Breast epithelium (tissue), 4 donors: ENCODE data around the gene CD99L2. TPM values are rescaled to one million over a fixed set of nuclear protein-coding genes. Genes with fewer than 3 reads are reported as not detected.
A peak's percentile ranks its signal among the peaks of the same experiment; 100 is the strongest.

Source experiments
- DNase-seq, 2 donors: peaks; one replicate each; pipeline ENCODE4 v3.0.0-alpha.2; 2019; ENCODE audit warnings: low spot score in 2 of 2
- H3K27ac ChIP-seq, 2 donors: fragments of 200-600 bp; sonication (generic) in 1 of 2; one replicate each; pipeline ENCODE4 v1.5.1; 2016 to 2019; ENCODE audit warnings: mild to moderate bottlenecking in 1 of 2
- H3K27me3 ChIP-seq, 2 donors: fragments of 200-600 bp; sonication (generic) in 1 of 2; one replicate each; pipeline versions ENCODE4 v1.5.1 to v1.6.0; 2017 to 2019; ENCODE audit warnings: control low read depth in 1 of 2, mild to moderate bottlenecking in 1 of 2
- H3K36me3 ChIP-seq: fragments of 200-600 bp; one replicate; pipeline ENCODE4 v1.5.1; 2019
- H3K4me1 ChIP-seq, 2 donors: fragments of 200-600 bp; sonication (generic); one replicate each; pipeline ENCODE4 v1.5.1; 2016 to 2019; ENCODE audit warnings: control low read depth in 1 of 2
- H3K4me3 ChIP-seq, 3 donors: fragments of 200-600 bp; sonication (generic); 1 replicate in 2 of 3; 2 replicates in 1 of 3; pipeline ENCODE4 v1.5.1; 2016 to 2019; ENCODE audit warnings: mild to moderate bottlenecking in 3 of 3, moderate library complexity in 2 of 3
- H3K9me3 ChIP-seq, 2 donors: fragments of 200-600 bp; sonication (generic) in 1 of 2; one replicate each; pipeline ENCODE4 v1.5.1; 2016 to 2019; ENCODE audit warnings: control low read depth in 1 of 2
- CTCF ChIP-seq, 3 donors: fragments of 450-650 bp; IDR thresholded peaks; one replicate each; pipeline ENCODE4 v1.5.1; 2016 to 2017; ENCODE audit warnings: antibody characterized with exemption in 3 of 3, mild to moderate bottlenecking in 3 of 3, moderate library complexity in 3 of 3
- POLR2A ChIP-seq: fragments of 450-650 bp; IDR thresholded peaks from one replicate; pipeline ENCODE4 v1.6.1; 2016; ENCODE audit warnings: antibody characterized with exemption, mild to moderate bottlenecking, moderate library complexity
- POLR2AphosphoS5 ChIP-seq, 3 donors: sonication (generic); formaldehyde crosslinking; IDR thresholded peaks; one replicate each; pipeline ENCODE4 v1.6.1; 2017; ENCODE audit warnings: antibody characterized with exemption in 3 of 3
- intact Hi-C: fragments of 100-400 bp; cut with DNase I; formaldehyde crosslinking; loops from one replicate; pipeline ENCODE4 v1.15.1; 2023; ENCODE audit warnings: low total_unique reads
- total RNA-seq, 3 donors: library from RNA; depleted of rRNA; stranded (reverse); fragments of >200 nt; gene quantifications; one replicate each; pipeline ENCODE4 v1.1.0, GENCODE V29; 2016

CD99L2 gene
- total RNA-seq, result 10 to 100 TPM; 28.1 to 81.4 (median 32.1) TPM

GRCh38 chrX:150898343-150899190, at the start of gene CD99L2:
CD99L2 (minus strand) TSS chrX:150898668; CDS start chrX:150898588, 80 bp downstream.
- Histone ChIP-seq H3K9me3 (no peaks in the 10 kb centered on the region), H3K27ac (peak within 1 kb of the TSS; percentile 49 to 85), H3K4me1 (no peaks in the 10 kb centered on the region), H3K4me3 (peak within 1 kb of the TSS; percentile 55 to 80 (median 58)), H3K27me3 (peaks cover 0 to 21% of the 10 kb centered on the region in 2 donors), H3K36me3 (no peaks in the 10 kb centered on the region)
- TF ChIP-seq POLR2AphosphoS5 (IDR thresholded peaks at IDR 0.05) (no peak), CTCF (IDR thresholded peaks at IDR 0.05) (no peak), POLR2A (no peak)
- peak; percentile 74 to 81 for DNase-seq
- intact Hi-C loops, result no loop called here

- Histone ChIP-seq H3K9me3 (no peaks in the 10 kb centered on the region), H3K27ac (no peak overlapping the region), H3K4me1 (no peaks in the 10 kb centered on the region), H3K27me3 (peaks cover 0 to 24% of the 10 kb centered on the region in 2 donors), H3K36me3 (no peaks in the 10 kb centered on the region), H3K4me3 (no peak overlapping the region)
- no peak for TF ChIP-seq POLR2A
- TF ChIP-seq CTCF (IDR thresholded peaks at IDR 0.05), result no peak
- TF ChIP-seq POLR2AphosphoS5 (IDR thresholded peaks at IDR 0.05), result no peak
- intact Hi-C loops, result no loop called here
- no peak for DNase-seq
Observed at GRCh38 chrX:150944233-150944632, 45.8 kb upstream of the CD99L2 start.

GRCh38 chrX:150942942-150943594, 44.6 kb upstream of the CD99L2 start:
- H3K27me3 ChIP-seq, result peaks cover 0 to 24% of the 10 kb centered on the region in 2 donors
- no peaks in the 10 kb centered on the region for H3K4me1 ChIP-seq
- H3K4me3 ChIP-seq, result no peak overlapping the region
- intact Hi-C loops, result no loop called here
- TF ChIP-seq CTCF (IDR thresholded peaks at IDR 0.05) (no peak), POLR2AphosphoS5 (IDR thresholded peaks at IDR 0.05) (no peak), POLR2A (no peak)
- no peak overlapping the region for H3K27ac ChIP-seq
- no peaks in the 10 kb centered on the region for H3K9me3 ChIP-seq
- DNase-seq, result no peak
- H3K36me3 ChIP-seq, result no peaks in the 10 kb centered on the region

GRCh38 chrX:150941580-150941979, 43.1 kb upstream of the CD99L2 start:
- Histone ChIP-seq H3K27ac (no peak overlapping the region), H3K27me3 (peaks cover 0 to 13% of the 10 kb centered on the region in 2 donors), H3K9me3 (peaks cover 0 to 8% of the 10 kb centered on the region in 2 donors), H3K4me3 (no peak overlapping the region), H3K4me1 (no peaks in the 10 kb centered on the region), H3K36me3 (no peaks in the 10 kb centered on the region)
- no peak for TF ChIP-seq POLR2A
- no peak for TF ChIP-seq CTCF (IDR thresholded peaks at IDR 0.05)
- TF ChIP-seq POLR2AphosphoS5 (IDR thresholded peaks at IDR 0.05), result no peak
- intact Hi-C loops, result no loop called here
- no peak for DNase-seq
